Hepatocyte (in vitro differentiated cells): ENCODE measurements around the gene ZSCAN5B. TPM values are rescaled to one million over a fixed set of nuclear protein-coding genes. Genes with fewer than 3 reads are reported as not detected.

Source experiments
- DNase-seq: peaks from one replicate; pipeline ENCODE4 v3.0.0-alpha.2; 2016; ENCODE audit warnings: low spot score
- H2AFZ ChIP-seq: fragments of 200-600 bp; sonication (generic); 2 replicates; pipeline ENCODE4 v1.6.0; 2016; ENCODE audit warnings: antibody characterized with exemption, mild to moderate bottlenecking
- H3K27ac ChIP-seq: fragments of 200-600 bp; sonication (generic); 2 replicates; pipeline ENCODE4 v1.5.1; 2016; ENCODE audit warnings: mild to moderate bottlenecking
- H3K27me3 ChIP-seq: fragments of 200-600 bp; sonication (generic); 2 replicates; pipeline ENCODE4 v1.6.1; 2016
- H3K36me3 ChIP-seq: fragments of 200-600 bp; sonication (generic); replicated peaks from 2 replicates; pipeline ENCODE4 v1.5.1; 2016; ENCODE audit warnings: low read depth; ENCODE audit not compliant: insufficient read depth
- H3K4me1 ChIP-seq: fragments of 200-600 bp; sonication (generic); 2 replicates; pipeline ENCODE4 v1.5.1; 2016; ENCODE audit warnings: mild to moderate bottlenecking, moderate library complexity; ENCODE audit not compliant: insufficient read depth
- H3K4me2 ChIP-seq: fragments of 200-600 bp; sonication (generic); 2 replicates; pipeline ENCODE4 v1.6.0; 2016
- H3K4me3 ChIP-seq: fragments of 200-600 bp; sonication (generic); 2 replicates; pipeline ENCODE4 v1.5.1; 2016; ENCODE audit warnings: mild to moderate bottlenecking
- H3K79me2 ChIP-seq: fragments of 200-600 bp; sonication (generic); 2 replicates; pipeline ENCODE4 v1.6.0; 2017; ENCODE audit warnings: mild to moderate bottlenecking
- H3K9me2 ChIP-seq: fragments of 200-600 bp; sonication (generic); replicated peaks from 2 replicates; pipeline ENCODE4 v1.6.0; 2017; ENCODE audit warnings: mild to moderate bottlenecking; ENCODE audit not compliant: insufficient read depth
- H3K9me3 ChIP-seq: fragments of 200-600 bp; sonication (generic); 2 replicates; pipeline ENCODE4 v1.5.1; 2016; ENCODE audit warnings: low read depth, mild to moderate bottlenecking
- H4K20me1 ChIP-seq: fragments of 200-600 bp; sonication (generic); 2 replicates; pipeline ENCODE4 v1.6.0; 2016; ENCODE audit warnings: mild to moderate bottlenecking; ENCODE audit not compliant: insufficient read depth, poor library complexity, severe bottlenecking
- CTCF ChIP-seq: fragments of 200-600 bp; sonication (generic); IDR thresholded peaks from 2 replicates; pipeline ENCODE4 v1.5.1; 2016; ENCODE audit warnings: antibody characterized with exemption, mild to moderate bottlenecking; ENCODE audit not compliant: poor library complexity
- EZH2 ChIP-seq: fragments of 200-600 bp; sonication (generic); IDR thresholded peaks from 2 replicates; pipeline ENCODE4 v1.6.1; 2016; ENCODE audit warnings: antibody characterized with exemption, mild to moderate bottlenecking, borderline replicate concordance
- EZH2phosphoT487 ChIP-seq: fragments of 200-600 bp; sonication (generic); IDR thresholded peaks from one replicate; pipeline ENCODE4 v1.6.1; 2018; ENCODE audit warnings: antibody characterized with exemption, mild to moderate bottlenecking, low read depth, moderate library complexity; ENCODE audit not compliant: unreplicated experiment, severe bottlenecking
- WGBS: methylation state at CpG from one replicate; pipeline ENCODE4 v1.1.6; 2016; ENCODE audit warnings: low lambda C conversion rate; ENCODE audit errors: missing lambda C conversion rate; 5-methylcytosine and 5-hydroxymethylcytosine counted together
- polyA plus RNA-seq: library from polyadenylated mRNA; unstranded; fragments of >200 nt; fragmentation: Nextera tagmentation; extraction: Ambion mirVana; gene quantifications from 2 replicates; pipeline ENCODE4 v1.2.1, GENCODE V29; 2016
- total RNA-seq: library from RNA; depleted of rRNA; stranded (reverse); fragments of >200 nt; gene quantifications from 2 replicates; pipeline ENCODE4 v1.2.3, GENCODE V29; 2014

ZSCAN5B gene
- total and polyA plus RNA-seq, 2 experiments from 2014 or later = not detected

DNA sequence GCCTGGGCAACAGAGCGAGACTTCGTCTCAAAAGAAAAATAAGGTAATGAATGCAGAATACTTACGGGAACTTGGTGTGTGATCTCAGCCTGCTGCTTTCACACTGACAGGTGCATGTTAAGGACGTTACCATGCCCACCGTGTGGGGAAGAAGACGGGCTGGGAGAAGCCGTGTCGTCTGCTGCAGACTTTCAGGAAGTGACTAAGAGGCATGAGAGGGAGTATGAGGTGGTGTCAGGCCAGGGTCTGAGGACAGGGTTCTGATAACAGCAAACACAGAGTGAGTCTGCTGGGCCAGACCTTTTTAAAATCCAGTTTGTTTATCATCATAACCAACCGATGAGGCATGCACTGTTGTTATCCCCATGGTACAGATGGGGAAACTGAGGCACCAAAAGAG, 35.3 kb downstream of the ZSCAN5B start:
- H3K9me2 ChIP-seq = no peaks in the 10 kb centered on the region
- H3K4me1 ChIP-seq = no peaks in the 10 kb centered on the region
- 87% methylated on average over 9 of the region's 9 CpGs for WGBS
- no peak overlapping the region for H2AFZ ChIP-seq
- no peaks in the 10 kb centered on the region for H4K20me1 ChIP-seq
- H3K4me3 ChIP-seq = no peak overlapping the region
- H3K4me2 ChIP-seq = no peak overlapping the region
- no peaks in the 10 kb centered on the region for H3K36me3 ChIP-seq
- no peaks in the 10 kb centered on the region for H3K79me2 ChIP-seq
- no peaks in the 10 kb centered on the region for H3K27me3 ChIP-seq
- peak; percentile 3 for DNase-seq
- TF ChIP-seq CTCF (no peak), EZH2 (no peak), EZH2phosphoT487 (no peak)
- H3K9me3 ChIP-seq = no peaks in the 10 kb centered on the region
- no peak overlapping the region for H3K27ac ChIP-seq

DNA sequence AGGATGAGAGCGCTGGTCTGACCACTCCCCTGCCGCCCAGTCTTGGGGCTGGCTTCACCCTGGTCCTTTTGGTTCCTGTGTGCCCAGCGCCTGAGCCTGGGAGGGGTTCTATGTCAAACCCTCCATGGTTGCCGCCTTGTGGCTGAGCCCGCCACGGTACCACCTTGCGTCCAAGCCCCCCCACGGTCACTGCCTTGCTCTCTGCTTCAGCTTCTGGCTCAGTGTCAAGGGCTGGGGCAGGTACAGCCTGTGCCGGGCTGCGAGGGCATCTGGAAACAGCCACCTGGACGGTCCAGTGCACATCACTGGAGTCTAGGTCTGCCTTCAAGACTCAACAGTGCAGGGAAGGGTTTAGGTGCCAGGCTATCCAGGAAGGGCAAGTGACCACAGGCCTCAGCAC, 36.0 kb downstream of the ZSCAN5B start:
- Histone ChIP-seq H4K20me1 (no peaks in the 10 kb centered on the region), H3K79me2 (no peaks in the 10 kb centered on the region), H3K9me2 (no peaks in the 10 kb centered on the region), H3K27ac (no peak overlapping the region), H3K36me3 (no peaks in the 10 kb centered on the region), H3K4me2 (no peak overlapping the region), H3K4me3 (no peak overlapping the region), H2AFZ (no peak overlapping the region), H3K27me3 (no peaks in the 10 kb centered on the region), H3K9me3 (no peaks in the 10 kb centered on the region), H3K4me1 (no peaks in the 10 kb centered on the region)
- WGBS = 93% methylated on average over 11 of the region's 11 CpGs
- TF ChIP-seq EZH2phosphoT487 (no peak), CTCF (no peak), EZH2 (no peak)
- peak; percentile 3 for DNase-seq

DNA sequence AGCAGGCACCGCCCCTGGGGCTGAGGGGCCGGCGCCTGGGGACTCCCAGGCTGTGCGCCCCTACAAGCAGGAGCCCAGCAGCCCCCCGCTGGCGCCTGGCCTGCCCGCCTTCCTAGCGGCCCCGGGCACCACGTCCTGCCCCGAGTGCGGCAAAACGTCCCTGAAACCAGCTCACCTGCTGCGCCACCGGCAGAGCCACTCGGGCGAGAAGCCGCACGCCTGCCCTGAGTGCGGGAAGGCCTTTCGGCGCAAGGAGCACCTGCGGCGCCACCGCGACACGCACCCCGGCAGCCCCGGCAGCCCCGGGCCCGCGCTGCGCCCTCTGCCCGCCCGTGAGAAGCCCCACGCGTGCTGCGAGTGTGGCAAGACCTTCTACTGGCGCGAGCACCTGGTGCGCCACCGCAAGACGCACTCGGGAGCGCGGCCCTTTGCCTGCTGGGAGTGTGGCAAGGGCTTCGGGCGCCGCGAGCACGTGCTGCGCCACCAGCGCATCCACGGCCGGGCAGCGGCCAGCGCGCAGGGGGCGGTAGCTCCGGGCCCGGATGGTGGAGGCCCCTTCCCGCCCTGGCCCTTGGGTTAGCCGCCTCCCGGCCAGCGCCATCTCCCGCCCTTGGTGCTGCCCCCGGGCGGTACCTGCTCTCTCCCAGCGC, 37.8 kb downstream of the ZSCAN5B start:
- no peaks in the 10 kb centered on the region for H3K36me3 ChIP-seq
- no peak for TF ChIP-seq EZH2
- H2AFZ ChIP-seq = no peak overlapping the region
- H3K79me2 ChIP-seq = no peaks in the 10 kb centered on the region
- H3K4me3 ChIP-seq = no peak overlapping the region
- DNase-seq = no peak
- H3K9me2 ChIP-seq = no peaks in the 10 kb centered on the region
- no peaks in the 10 kb centered on the region for H3K27me3 ChIP-seq
- no peak overlapping the region for H3K27ac ChIP-seq
- no peak overlapping the region for H3K4me2 ChIP-seq
- over 99% methylated on average over 35 of the region's 69 CpGs for WGBS
- H4K20me1 ChIP-seq = peaks cover 1% of the 10 kb centered on the region
- no peaks in the 10 kb centered on the region for H3K9me3 ChIP-seq
- H3K4me1 ChIP-seq = no peaks in the 10 kb centered on the region

DNA sequence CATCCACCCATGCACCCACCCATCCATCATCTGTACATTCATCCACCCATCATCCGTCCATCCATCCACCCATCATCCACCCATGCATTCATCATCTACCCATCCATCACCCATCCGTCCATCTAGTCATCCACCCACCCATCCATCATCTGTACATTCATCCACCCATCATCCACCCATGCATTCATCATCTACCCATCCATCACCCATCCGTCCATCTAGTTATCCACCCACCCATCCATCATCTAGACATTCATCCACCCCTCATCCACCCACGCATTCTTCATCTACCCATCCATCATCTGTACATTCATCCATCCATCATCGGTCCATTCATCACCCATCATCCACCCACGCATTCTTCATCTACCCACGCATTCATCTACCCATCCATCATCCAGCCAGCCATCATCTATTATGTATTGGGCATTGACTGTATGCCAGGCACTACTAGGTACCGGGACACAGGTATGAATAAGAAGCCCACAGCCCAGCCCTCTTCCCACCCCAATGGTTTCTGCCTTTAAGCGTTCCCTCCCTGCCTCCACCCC, 38.5 kb downstream of the ZSCAN5B start:
- Histone ChIP-seq H3K9me3 (no peaks in the 10 kb centered on the region), H3K79me2 (peaks cover under 1% of the 10 kb centered on the region), H3K27me3 (no peaks in the 10 kb centered on the region), H3K9me2 (no peaks in the 10 kb centered on the region), H3K36me3 (no peaks in the 10 kb centered on the region), H3K4me2 (no peak overlapping the region), H3K4me1 (no peaks in the 10 kb centered on the region), H3K4me3 (no peak overlapping the region), H2AFZ (no peak overlapping the region), H3K27ac (no peak overlapping the region), H4K20me1 (peaks cover 4% of the 10 kb centered on the region)
- DNase-seq = no peak
- 98% methylated on average over 9 of the region's 9 CpGs for whole genome bisulfite sequencing
- TF ChIP-seq EZH2 (no peak), CTCF (no peak), EZH2phosphoT487 (no peak)
